Mesothelial cell of epicardium (in vitro differentiated cells): ENCODE measurements around the gene TNFSF18. TPM values are rescaled to one million over a fixed set of nuclear protein-coding genes. Genes with fewer than 3 reads are reported as not detected.

Source experiments
- DNase-seq, 2 experiments: peaks; one replicate each; pipeline ENCODE4 v3.0.0; 2021; ENCODE audit warnings: low spot score in 2 of 2; ENCODE audit not compliant: unreplicated experiment in 2 of 2
- H3K27ac Mint-ChIP-seq: 2 replicates; pipeline ENCODE4 v1.8.0; 2021; ENCODE audit warnings: mixed read lengths
- H3K27me3 Mint-ChIP-seq: 2 replicates; pipeline ENCODE4 v1.8.0; 2021; ENCODE audit warnings: low read depth, mixed read lengths
- H3K36me3 Mint-ChIP-seq: 2 replicates; pipeline ENCODE4 v1.8.0; 2021; ENCODE audit warnings: mixed read lengths
- H3K4me1 Mint-ChIP-seq: 2 replicates; pipeline ENCODE4 v1.8.0; 2021; ENCODE audit warnings: mixed read lengths
- H3K4me3 Mint-ChIP-seq: 2 replicates; pipeline ENCODE4 v1.8.0; 2021; ENCODE audit warnings: mild to moderate bottlenecking, moderate library complexity, mixed read lengths
- H3K9me3 Mint-ChIP-seq: 2 replicates; pipeline ENCODE4 v1.8.0; 2021; ENCODE audit warnings: mixed read lengths
- total RNA-seq: library from RNA; stranded (reverse); gene quantifications from 3 replicates; pipeline ENCODE4 v1.2.1, GENCODE V29; 2021
- TF ChIP-seq, protein P1 (sequence below): fragments of 200-600 bp; sonication (generic); IDR thresholded peaks from one replicate; pipeline ENCODE4 v1.5.0; 2021; ENCODE audit warnings: antibody characterized with exemption; ENCODE audit not compliant: unreplicated experiment

Gene TNFSF18
- total RNA-seq, 1 donor from 2014 or later: 3.7 TPM

DNA sequence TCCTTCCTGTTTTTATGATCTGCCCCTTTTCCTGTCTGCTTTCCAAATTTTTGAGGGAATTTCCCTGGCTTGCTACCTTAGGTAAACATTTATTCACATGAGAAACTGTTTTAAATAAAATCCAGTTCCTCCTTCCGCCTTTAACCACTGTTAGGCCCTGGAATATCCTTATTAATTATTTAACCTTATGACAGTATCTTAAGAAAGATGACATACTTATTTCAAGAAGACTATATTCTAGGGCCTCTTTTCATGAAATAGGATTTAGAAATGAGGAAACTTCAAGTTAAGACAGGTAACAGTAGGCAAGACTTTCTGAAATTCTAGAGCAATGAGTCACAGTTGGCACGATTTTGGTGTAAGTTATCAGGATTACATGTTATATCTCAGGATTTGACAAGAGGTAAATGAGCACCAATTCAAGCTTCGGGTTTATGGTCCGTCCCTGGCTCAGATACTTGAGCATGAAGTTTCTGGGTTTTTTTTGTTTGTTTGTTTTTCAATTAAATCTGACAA, 2.0 kb upstream of the TNFSF18 start:
- H3K4me3 Mint-ChIP-seq: no peak overlapping the region
- H3K9me3 Mint-ChIP-seq: peaks cover 3% of the 10 kb centered on the region
- DNase-seq: no peak
- H3K27ac Mint-ChIP-seq: peak overlapping the region; percentile 81
- no peaks in the 10 kb centered on the region for H3K36me3 Mint-ChIP-seq
- H3K27me3 Mint-ChIP-seq: no peaks in the 10 kb centered on the region
- H3K4me1 Mint-ChIP-seq: peaks cover 60% of the 10 kb centered on the region
- TF ChIP-seq, protein P1, sequence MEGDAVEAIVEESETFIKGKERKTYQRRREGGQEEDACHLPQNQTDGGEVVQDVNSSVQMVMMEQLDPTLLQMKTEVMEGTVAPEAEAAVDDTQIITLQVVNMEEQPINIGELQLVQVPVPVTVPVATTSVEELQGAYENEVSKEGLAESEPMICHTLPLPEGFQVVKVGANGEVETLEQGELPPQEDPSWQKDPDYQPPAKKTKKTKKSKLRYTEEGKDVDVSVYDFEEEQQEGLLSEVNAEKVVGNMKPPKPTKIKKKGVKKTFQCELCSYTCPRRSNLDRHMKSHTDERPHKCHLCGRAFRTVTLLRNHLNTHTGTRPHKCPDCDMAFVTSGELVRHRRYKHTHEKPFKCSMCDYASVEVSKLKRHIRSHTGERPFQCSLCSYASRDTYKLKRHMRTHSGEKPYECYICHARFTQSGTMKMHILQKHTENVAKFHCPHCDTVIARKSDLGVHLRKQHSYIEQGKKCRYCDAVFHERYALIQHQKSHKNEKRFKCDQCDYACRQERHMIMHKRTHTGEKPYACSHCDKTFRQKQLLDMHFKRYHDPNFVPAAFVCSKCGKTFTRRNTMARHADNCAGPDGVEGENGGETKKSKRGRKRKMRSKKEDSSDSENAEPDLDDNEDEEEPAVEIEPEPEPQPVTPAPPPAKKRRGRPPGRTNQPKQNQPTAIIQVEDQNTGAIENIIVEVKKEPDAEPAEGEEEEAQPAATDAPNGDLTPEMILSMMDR: no peak

DNA sequence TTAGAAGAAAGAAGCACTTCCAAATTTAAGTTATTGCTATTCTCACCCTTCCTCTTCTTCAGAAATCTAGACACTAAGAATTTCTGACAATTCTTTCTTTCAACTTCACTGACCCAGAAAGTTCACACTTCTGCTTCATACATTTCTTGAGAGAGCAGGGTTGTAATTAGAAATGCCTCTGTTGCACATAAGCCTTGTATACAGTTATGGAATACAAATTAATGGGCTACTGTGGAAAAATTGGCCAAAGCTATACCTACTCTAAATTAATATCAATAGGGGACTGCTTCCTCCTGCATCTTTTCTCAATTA, 1.5 kb downstream of the TNFSF18 start:
- H3K36me3 Mint-ChIP-seq: no peaks in the 10 kb centered on the region
- no peaks in the 10 kb centered on the region for H3K27me3 Mint-ChIP-seq
- TF ChIP-seq, protein P1: no peak
- DNase-seq: no peak
- H3K4me3 Mint-ChIP-seq: peak overlapping the region; percentile 51
- no peak overlapping the region for H3K27ac Mint-ChIP-seq
- no peaks in the 10 kb centered on the region for H3K9me3 Mint-ChIP-seq
- H3K4me1 Mint-ChIP-seq: peaks cover 56% of the 10 kb centered on the region

DNA sequence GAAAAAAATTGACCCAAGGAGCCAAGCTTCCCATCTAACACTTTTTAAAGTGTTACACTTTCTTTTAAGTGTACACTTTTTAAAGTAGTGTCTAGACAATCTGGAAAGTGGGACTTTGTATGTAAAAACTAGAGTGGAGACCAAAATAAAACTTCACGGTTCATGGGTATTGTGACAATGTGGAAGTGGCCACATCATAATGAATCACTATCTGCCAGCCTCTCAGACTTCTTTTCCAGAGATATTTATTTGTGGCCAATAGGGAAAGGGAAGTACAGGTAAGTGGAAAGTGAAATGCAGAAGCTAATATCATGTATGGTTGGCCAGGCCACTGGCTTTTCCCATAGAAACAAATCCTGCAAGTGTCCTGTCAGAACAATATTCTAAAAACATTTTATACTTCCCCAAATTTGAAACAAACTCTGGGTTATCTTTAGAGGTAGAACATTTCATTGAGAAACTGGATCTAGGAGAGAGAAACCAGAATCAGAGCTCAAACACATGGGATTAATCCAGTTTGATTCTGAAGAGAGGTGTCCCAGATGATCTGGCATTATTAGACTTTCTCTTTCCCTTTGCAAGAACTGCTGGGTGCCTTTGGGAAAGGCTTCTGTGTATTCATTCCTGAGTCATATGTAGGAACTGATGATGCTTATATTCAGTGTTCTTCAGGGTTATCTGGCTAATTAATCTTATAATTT, 2.0 kb downstream of the TNFSF18 start:
- peak overlapping the region; percentile 51 for H3K4me3 Mint-ChIP-seq
- no peaks in the 10 kb centered on the region for H3K9me3 Mint-ChIP-seq
- TF ChIP-seq, protein P1: no peak
- no peak overlapping the region for H3K27ac Mint-ChIP-seq
- H3K36me3 Mint-ChIP-seq: no peaks in the 10 kb centered on the region
- H3K27me3 Mint-ChIP-seq: no peaks in the 10 kb centered on the region
- no peak for DNase-seq
- H3K4me1 Mint-ChIP-seq: peaks cover 51% of the 10 kb centered on the region

DNA sequence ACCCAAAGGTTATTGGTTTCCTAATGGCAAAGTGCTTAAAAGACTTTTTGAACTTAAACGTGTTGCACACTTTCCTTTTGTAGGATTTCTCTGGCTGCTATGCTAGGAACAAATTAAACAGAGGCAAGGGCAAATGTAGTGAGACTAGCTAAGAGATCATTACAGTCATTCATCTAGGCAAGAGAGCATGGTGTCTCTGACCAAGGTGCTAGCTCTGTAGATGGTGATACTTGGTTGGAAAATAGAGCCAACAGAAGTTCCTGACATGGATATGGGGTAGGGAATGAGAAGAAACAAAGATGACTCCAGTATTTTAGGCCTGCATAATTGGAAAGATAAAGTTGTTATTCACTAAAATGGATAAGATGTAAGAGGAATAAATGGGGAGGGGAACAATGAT, 6.1 kb downstream of the TNFSF18 start:
- Mint-ChIP-seq H3K4me3 (no peak overlapping the region), H3K36me3 (peaks cover 10% of the 10 kb centered on the region), H3K27ac (no peak overlapping the region), H3K4me1 (peaks cover 16% of the 10 kb centered on the region), H3K9me3 (no peaks in the 10 kb centered on the region), H3K27me3 (no peaks in the 10 kb centered on the region)
- TF ChIP-seq, protein P1: no peak
- DNase-seq: no peak

DNA sequence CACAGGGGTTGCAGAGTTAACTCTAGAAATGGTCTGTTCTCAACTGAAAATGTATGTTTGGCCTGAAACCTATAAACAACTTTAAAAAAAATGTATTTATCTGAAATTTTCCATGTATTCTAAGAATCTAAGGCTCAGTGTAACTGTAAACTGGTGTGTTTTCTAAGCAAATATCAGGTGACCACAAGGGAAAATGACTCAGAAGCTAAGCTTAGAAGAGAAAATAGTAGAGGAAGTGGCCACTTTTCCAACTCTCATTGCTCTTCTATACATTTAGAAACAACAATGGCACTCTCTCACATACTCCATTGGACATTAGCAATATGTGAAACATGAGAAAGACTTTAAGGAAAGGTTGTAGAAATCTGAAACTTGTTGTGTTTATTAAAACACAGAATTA, 7.5 kb downstream of the TNFSF18 start:
- Mint-ChIP-seq H3K27ac (no peak overlapping the region), H3K4me1 (peaks cover 4% of the 10 kb centered on the region), H3K36me3 (peaks cover 10% of the 10 kb centered on the region), H3K27me3 (no peaks in the 10 kb centered on the region), H3K9me3 (no peaks in the 10 kb centered on the region), H3K4me3 (no peak overlapping the region)
- no peak for DNase-seq
- TF ChIP-seq, protein P1: no peak

DNA sequence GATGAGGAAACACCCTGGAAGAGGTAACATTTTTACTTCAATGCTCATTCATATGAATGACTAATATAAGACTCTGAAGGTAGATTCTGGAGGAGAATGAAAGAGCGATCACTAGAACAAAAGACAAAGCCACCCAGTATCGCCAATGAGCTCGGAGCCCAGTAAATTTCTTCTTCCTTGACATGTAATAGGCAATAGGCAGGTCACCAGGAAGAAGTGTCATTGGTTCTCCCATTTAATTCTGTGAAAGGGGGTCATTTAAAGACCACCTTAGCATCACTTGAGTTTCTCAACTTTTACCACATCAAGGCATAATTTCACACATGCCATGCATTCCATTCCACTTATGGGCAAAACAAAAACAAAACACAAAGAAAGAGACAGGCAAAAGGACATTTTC, 7.9 kb downstream of the TNFSF18 start:
- no peaks in the 10 kb centered on the region for H3K9me3 Mint-ChIP-seq
- H3K4me1 Mint-ChIP-seq: no peaks in the 10 kb centered on the region
- no peaks in the 10 kb centered on the region for H3K27me3 Mint-ChIP-seq
- H3K4me3 Mint-ChIP-seq: no peak overlapping the region
- H3K27ac Mint-ChIP-seq: no peak overlapping the region
- H3K36me3 Mint-ChIP-seq: peaks cover 10% of the 10 kb centered on the region
- no peak for DNase-seq
- TF ChIP-seq, protein P1: no peak
